Uterus (tissue), 4 donors: ENCODE measurements around the gene ITIH4. TPM values are rescaled to one million over a fixed set of nuclear protein-coding genes. Genes with fewer than 3 reads are reported as not detected.

Source experiments
- DNase-seq, 2 donors: peaks; one replicate each; pipeline ENCODE4 v3.0.0-alpha.2; 2019 to 2020
- H3K27ac ChIP-seq, 2 donors: fragments of 200-600 bp; sonication (generic); 1 replicate in 1 of 2; 2 replicates in 1 of 2; pipeline ENCODE4 v1.5.1; 2016 to 2018
- H3K27me3 ChIP-seq, 2 donors: fragments of 200-600 bp; sonication (generic); one replicate each; pipeline ENCODE4 v1.5.1; 2018 to 2019; ENCODE audit warnings: control low read depth in 1 of 2
- H3K36me3 ChIP-seq, 2 donors: fragments of 200-600 bp; sonication (generic); one replicate each; pipeline ENCODE4 v1.5.1; 2019; ENCODE audit warnings: control low read depth in 1 of 2
- H3K4me1 ChIP-seq, 2 donors: fragments of 200-600 bp; sonication (generic); one replicate each; pipeline ENCODE4 v1.5.1; 2018 to 2019; ENCODE audit warnings: control low read depth in 1 of 2
- H3K4me3 ChIP-seq, 2 donors: fragments of 200-600 bp; sonication (generic); 1 replicate in 1 of 2; 2 replicates in 1 of 2; pipeline ENCODE4 v1.5.1; 2018 to 2019; ENCODE audit warnings: mild to moderate bottlenecking in 1 of 2
- H3K9me3 ChIP-seq, 2 donors: fragments of 200-600 bp; sonication (generic); one replicate each; pipeline ENCODE4 v1.5.1; 2019; ENCODE audit warnings: control low read depth in 1 of 2
- POLR2A ChIP-seq, 2 donors: fragments of 450-650 bp; IDR thresholded peaks; one replicate each; pipeline ENCODE4 v1.6.1; 2016; ENCODE audit warnings: antibody characterized with exemption in 2 of 2, mild to moderate bottlenecking in 1 of 2, moderate library complexity in 1 of 2
- intact Hi-C: fragments of 100-400 bp; cut with DNase I; formaldehyde crosslinking; loops from one replicate; pipeline ENCODE4 v1.15.1; 2023; ENCODE audit warnings: low total_unique reads
- total RNA-seq, 4 donors: library from RNA; depleted of rRNA in 3 of 4; stranded (reverse); fragments of >200 nt in 3 of 4; gene quantifications; one replicate each; pipeline versions ENCODE4 v1.1.0 to v1.2.4, GENCODE V29; 2014 to 2023
- TF ChIP-seq, protein P1 (sequence below), 4 experiments: fragments of 200-600 bp in 2 of 4; fragments of 450-650 bp in 2 of 4; sonication (generic) in 2 of 4; IDR thresholded peaks; one replicate each; pipeline ENCODE4 v1.5.1; 2016 to 2019; ENCODE audit warnings: antibody characterized with exemption in 4 of 4, mild to moderate bottlenecking in 2 of 4, moderate library complexity in 1 of 4
- donor health status: DM: yes; HTN: yes; CAD: no.

Gene ITIH4
- 1 to 10 TPM in 3 of 4 donors, under 1 TPM in 1; 0.26 to 8.7 (median 6.9) TPM for total RNA-seq

DNA sequence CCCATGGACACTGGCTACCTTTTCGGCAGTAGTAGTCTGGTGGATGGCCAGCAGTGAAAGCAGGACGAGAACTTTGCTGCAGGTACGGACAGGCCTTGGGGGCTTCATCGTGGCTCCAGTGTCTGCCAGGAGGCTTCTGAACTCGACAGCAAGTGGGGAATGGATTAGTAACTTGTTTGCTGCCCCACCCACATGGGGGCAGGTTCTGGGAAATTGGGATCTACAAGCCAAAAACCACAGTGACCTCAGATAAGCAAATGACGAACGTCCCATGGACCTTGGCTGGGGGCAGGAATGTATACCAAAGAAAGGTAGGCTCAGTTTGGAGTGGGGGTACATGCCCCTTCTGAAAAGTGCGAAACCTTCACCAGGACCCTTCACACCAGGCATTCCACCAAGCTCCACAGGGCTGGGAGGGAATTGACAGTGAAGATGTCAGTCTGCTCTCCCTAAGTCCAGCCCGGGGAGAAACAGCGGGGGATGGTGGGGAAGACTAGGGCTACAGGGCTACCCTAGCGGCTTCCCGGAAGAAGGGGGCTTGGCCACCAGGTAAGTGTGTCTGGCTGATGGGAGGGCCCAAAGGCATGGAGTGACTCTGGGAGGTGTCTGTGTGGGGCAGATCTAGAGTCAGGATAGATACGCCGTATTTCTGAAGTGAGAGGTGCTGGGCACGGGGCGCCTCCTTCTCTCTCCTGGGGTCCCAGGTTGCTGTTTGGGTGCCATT, at the start of gene ITIH4:
ITIH4 (minus strand) TSS at position 138 of the 724 bp plus-strand sequence; CDS start at position 108, 30 bp downstream.
- no peaks in the 10 kb centered on the region for H3K4me1 ChIP-seq
- no peaks in the 10 kb centered on the region for H3K36me3 ChIP-seq
- TF ChIP-seq POLR2A (IDR thresholded peaks at IDR 0.05), result no peak
- peak within 1 kb of the TSS; percentile 18 to 55 for H3K27ac ChIP-seq
- intact Hi-C loops, result no loop called here
- no peaks in the 10 kb centered on the region for H3K27me3 ChIP-seq
- no peak within 1 kb of the TSS for H3K4me3 ChIP-seq
- DNase-seq, result no peak
- no peaks in the 10 kb centered on the region for H3K9me3 ChIP-seq

DNA sequence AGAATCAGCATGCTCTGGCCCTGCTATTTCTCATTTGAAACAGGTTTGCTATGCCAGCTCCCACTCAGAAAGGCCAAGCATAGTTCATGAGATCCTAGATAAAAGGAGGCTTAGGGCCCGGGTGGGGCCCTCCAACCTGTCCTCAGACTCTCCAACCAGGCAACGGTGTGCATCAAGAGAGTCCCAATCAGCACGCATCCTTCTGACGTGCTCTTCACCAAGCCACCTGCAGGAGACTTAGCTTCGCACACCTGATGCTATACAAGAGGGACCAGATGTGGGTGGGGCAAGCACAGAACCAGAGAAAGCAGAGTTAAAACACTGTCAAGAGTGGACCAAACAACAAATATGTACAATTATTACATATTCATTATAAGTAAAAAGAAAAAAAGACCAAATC, 49.6 kb upstream of the ITIH4 start:
- Histone ChIP-seq H3K36me3 (no peaks in the 10 kb centered on the region), H3K27me3 (no peaks in the 10 kb centered on the region)
- no peak for TF ChIP-seq POLR2A (IDR thresholded peaks at IDR 0.05)
- TF ChIP-seq, protein P1, sequence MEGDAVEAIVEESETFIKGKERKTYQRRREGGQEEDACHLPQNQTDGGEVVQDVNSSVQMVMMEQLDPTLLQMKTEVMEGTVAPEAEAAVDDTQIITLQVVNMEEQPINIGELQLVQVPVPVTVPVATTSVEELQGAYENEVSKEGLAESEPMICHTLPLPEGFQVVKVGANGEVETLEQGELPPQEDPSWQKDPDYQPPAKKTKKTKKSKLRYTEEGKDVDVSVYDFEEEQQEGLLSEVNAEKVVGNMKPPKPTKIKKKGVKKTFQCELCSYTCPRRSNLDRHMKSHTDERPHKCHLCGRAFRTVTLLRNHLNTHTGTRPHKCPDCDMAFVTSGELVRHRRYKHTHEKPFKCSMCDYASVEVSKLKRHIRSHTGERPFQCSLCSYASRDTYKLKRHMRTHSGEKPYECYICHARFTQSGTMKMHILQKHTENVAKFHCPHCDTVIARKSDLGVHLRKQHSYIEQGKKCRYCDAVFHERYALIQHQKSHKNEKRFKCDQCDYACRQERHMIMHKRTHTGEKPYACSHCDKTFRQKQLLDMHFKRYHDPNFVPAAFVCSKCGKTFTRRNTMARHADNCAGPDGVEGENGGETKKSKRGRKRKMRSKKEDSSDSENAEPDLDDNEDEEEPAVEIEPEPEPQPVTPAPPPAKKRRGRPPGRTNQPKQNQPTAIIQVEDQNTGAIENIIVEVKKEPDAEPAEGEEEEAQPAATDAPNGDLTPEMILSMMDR (IDR thresholded peaks at IDR 0.05), result no peak

GRCh38 chr3:52879581-52879980, 49.1 kb upstream of the ITIH4 start:
- Histone ChIP-seq H3K27me3 (no peaks in the 10 kb centered on the region), H3K36me3 (no peaks in the 10 kb centered on the region), H3K4me1 (no peaks in the 10 kb centered on the region), H3K27ac (no peak overlapping the region), H3K9me3 (no peaks in the 10 kb centered on the region), H3K4me3 (no peak overlapping the region)
- DNase-seq, result no peak
- no peak for TF ChIP-seq POLR2A (IDR thresholded peaks at IDR 0.05)
- TF ChIP-seq, protein P1 (IDR thresholded peaks at IDR 0.05), result no peak
- intact Hi-C loops, result no loop called here

More for the DNA sequence above, 49.6 kb upstream of the ITIH4 start:
- Histone ChIP-seq H3K27ac (no peak overlapping the region), H3K4me3 (no peak overlapping the region), H3K4me1 (no peaks in the 10 kb centered on the region), H3K9me3 (no peaks in the 10 kb centered on the region)
- intact Hi-C loops, result no loop called here
- DNase-seq, result no peak

DNA sequence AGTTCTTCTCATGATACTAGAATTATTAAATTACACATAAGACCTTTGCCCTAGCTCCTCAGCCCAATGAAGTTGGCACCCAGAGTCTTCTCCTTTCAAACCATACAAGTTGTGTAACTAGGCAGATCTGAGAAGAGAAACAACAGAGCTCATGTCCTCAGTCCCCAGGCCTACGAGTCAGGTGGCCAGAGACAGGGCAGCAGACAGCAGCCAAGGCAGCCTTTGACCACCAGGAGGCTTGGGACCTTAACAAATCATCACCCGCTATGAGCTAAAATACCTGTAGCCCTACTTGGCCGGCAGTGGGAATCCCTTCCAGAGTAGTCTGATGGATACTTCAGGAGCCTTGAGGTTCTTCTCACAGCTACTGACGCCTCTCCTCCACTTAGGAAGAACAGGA, 48.6 kb upstream of the ITIH4 start:
- Histone ChIP-seq H3K4me3 (no peak overlapping the region), H3K4me1 (no peaks in the 10 kb centered on the region), H3K27ac (no peak overlapping the region), H3K36me3 (no peaks in the 10 kb centered on the region), H3K9me3 (no peaks in the 10 kb centered on the region), H3K27me3 (no peaks in the 10 kb centered on the region)
- no peak for TF ChIP-seq POLR2A (IDR thresholded peaks at IDR 0.05)
- TF ChIP-seq, protein P1 (IDR thresholded peaks at IDR 0.05), result no peak
- no peak for DNase-seq
- intact Hi-C loops, result no loop called here

DNA sequence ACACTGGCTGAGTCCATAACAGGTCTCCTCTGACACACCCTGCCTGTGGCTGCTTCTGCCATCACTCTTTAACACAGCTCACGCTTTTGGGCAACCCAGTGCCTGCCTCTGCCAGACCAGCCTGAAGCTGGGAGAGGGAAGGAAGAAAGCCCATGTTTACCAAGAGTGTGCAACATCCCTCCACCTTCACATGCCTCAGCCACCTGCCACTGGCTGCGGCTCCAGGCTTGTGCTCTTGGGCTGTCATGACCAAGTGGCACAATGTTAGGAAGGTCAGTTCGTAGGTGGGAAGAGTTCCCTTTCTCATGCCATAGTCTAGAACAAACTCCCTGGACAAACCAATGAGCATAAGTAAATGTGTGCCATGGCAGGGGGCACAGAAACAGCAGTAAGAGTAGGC, 46.6 kb upstream of the ITIH4 start:
- H3K36me3 ChIP-seq, result no peaks in the 10 kb centered on the region
- no peak for TF ChIP-seq POLR2A (IDR thresholded peaks at IDR 0.05)
- TF ChIP-seq, protein P1 (IDR thresholded peaks at IDR 0.05), result no peak
- intact Hi-C loops, result no loop called here
- DNase-seq, result no peak
- H3K4me1 ChIP-seq, result no peaks in the 10 kb centered on the region
- no peaks in the 10 kb centered on the region for H3K27me3 ChIP-seq
- H3K27ac ChIP-seq, result no peak overlapping the region
- no peaks in the 10 kb centered on the region for H3K9me3 ChIP-seq
- H3K4me3 ChIP-seq, result no peak overlapping the region
